Astrocyte (in vitro differentiated cells and primary cell): ENCODE measurements around the gene FBXO27. TPM values are rescaled to one million over a fixed set of nuclear protein-coding genes. Genes with fewer than 3 reads are reported as not detected.

Experiments used
- DNase-seq: peaks from one replicate; pipeline ENCODE4 v3.0.0-alpha.2; 2010; ENCODE audit warnings: low read depth
- FAIRE-seq: peaks from 2 replicates; lab custom pipeline; 2011; peaks lifted over from hg19 to GRCh38; lab: Jason Lieb, UNC
- H2AFZ ChIP-seq: 2 replicates; pipeline ENCODE4 v1.6.0; 2012; ENCODE audit warnings: low read depth, low read length, inconsistent platforms
- H3K27ac ChIP-seq: 2 replicates; pipeline ENCODE4 v1.5.1; 2011; ENCODE audit warnings: low read depth, low read length, inconsistent platforms
- H3K27me3 ChIP-seq: 2 replicates; pipeline ENCODE4 v1.6.0; 2011; ENCODE audit warnings: low read length, inconsistent platforms; ENCODE audit not compliant: insufficient read depth
- H3K36me3 ChIP-seq: 2 replicates; pipeline ENCODE4 v1.5.1; 2011; ENCODE audit warnings: low read length, inconsistent platforms; ENCODE audit not compliant: insufficient read depth
- H3K4me1 ChIP-seq: 2 replicates; pipeline ENCODE4 v1.5.1; 2011; ENCODE audit warnings: low read length, inconsistent platforms; ENCODE audit not compliant: insufficient read depth
- H3K4me2 ChIP-seq: 2 replicates; pipeline ENCODE4 v1.6.0; 2012; ENCODE audit warnings: low read length, inconsistent platforms
- H3K4me3 ChIP-seq: 2 replicates; pipeline ENCODE4 v1.5.1; 2011; ENCODE audit warnings: low read depth, mild to moderate bottlenecking, low read length, inconsistent platforms; ENCODE audit not compliant: insufficient read depth
- H3K79me2 ChIP-seq: 2 replicates; pipeline ENCODE4 v1.6.0; 2012; ENCODE audit warnings: mild to moderate bottlenecking, low read length, inconsistent platforms; ENCODE audit not compliant: insufficient read depth
- H3K9ac ChIP-seq: 2 replicates; pipeline ENCODE4 v1.6.0; 2012; ENCODE audit warnings: mild to moderate bottlenecking, low read length, inconsistent platforms
- H3K9me3 ChIP-seq: 2 replicates; pipeline ENCODE4 v1.5.1; 2012; ENCODE audit warnings: low read depth, mild to moderate bottlenecking, low read length, inconsistent platforms; ENCODE audit not compliant: insufficient read depth
- H4K20me1 ChIP-seq: 2 replicates; pipeline ENCODE4 v1.6.0; 2012; ENCODE audit warnings: low read length, inconsistent platforms; ENCODE audit not compliant: insufficient read depth
- H3K27ac Mint-ChIP-seq: one replicate; pipeline ENCODE4 v1.8.0; 2021; ENCODE audit warnings: mild to moderate bottlenecking, mixed read lengths; ENCODE audit not compliant: unreplicated experiment
- H3K27me3 Mint-ChIP-seq: one replicate; pipeline ENCODE4 v1.8.0; 2021; ENCODE audit warnings: low read depth, mixed read lengths; ENCODE audit not compliant: unreplicated experiment
- H3K36me3 Mint-ChIP-seq: one replicate; pipeline ENCODE4 v1.8.0; 2021; ENCODE audit warnings: low read depth, mixed read lengths; ENCODE audit not compliant: unreplicated experiment
- H3K4me1 Mint-ChIP-seq: one replicate; pipeline ENCODE4 v1.8.0; 2021; ENCODE audit warnings: low read depth, mixed read lengths; ENCODE audit not compliant: unreplicated experiment
- H3K4me3 Mint-ChIP-seq: one replicate; pipeline ENCODE4 v1.8.0; 2021; ENCODE audit warnings: mild to moderate bottlenecking, moderate library complexity, mixed read lengths; ENCODE audit not compliant: unreplicated experiment
- H3K9me3 Mint-ChIP-seq: one replicate; pipeline ENCODE4 v1.8.0; 2021; ENCODE audit warnings: mild to moderate bottlenecking, mixed read lengths; ENCODE audit not compliant: unreplicated experiment
- EZH2 ChIP-seq: IDR thresholded peaks from 2 replicates; pipeline ENCODE4 v1.6.1; 2012; ENCODE audit warnings: mild to moderate bottlenecking, low read length, inconsistent platforms; ENCODE audit not compliant: insufficient read depth
- total RNA-seq: library from RNA; stranded (reverse); gene quantifications from 2 replicates; pipeline ENCODE4 v1.2.1, GENCODE V29; 2021
- TF ChIP-seq, protein P1 (sequence below): IDR thresholded peaks from 2 replicates; pipeline ENCODE4 v1.5.1; 2011; ENCODE audit warnings: low read depth, mild to moderate bottlenecking, inconsistent platforms, low read length, moderate library complexity; ENCODE audit not compliant: insufficient read depth

The FBXO27 gene
- total RNA-seq, 1 donor from 2014 or later, result 7.1 TPM

GRCh38 chr19:39008137-39008536, 24.2 kb downstream of the FBXO27 start:
- no peak overlapping the region for H3K27ac ChIP-seq
- H3K4me2 ChIP-seq, result no peak overlapping the region
- no peaks in the 10 kb centered on the region for H3K36me3 ChIP-seq
- Mint-ChIP-seq H3K9me3 (peaks cover 4% of the 10 kb centered on the region), H3K4me1 (no peaks in the 10 kb centered on the region), H3K27ac (no peak overlapping the region), H3K27me3 (peaks cover 8% of the 10 kb centered on the region), H3K36me3 (no peaks in the 10 kb centered on the region), H3K4me3 (no peak overlapping the region)
- H3K79me2 ChIP-seq, result no peaks in the 10 kb centered on the region
- H3K27me3 ChIP-seq, result no peaks in the 10 kb centered on the region
- H3K4me1 ChIP-seq, result no peaks in the 10 kb centered on the region
- no peak overlapping the region for H2AFZ ChIP-seq
- FAIRE-seq (no peak), DNase-seq (no peak)
- no peaks in the 10 kb centered on the region for H4K20me1 ChIP-seq
- no peak overlapping the region for H3K9ac ChIP-seq
- no peak for TF ChIP-seq EZH2
- TF ChIP-seq, protein P1, sequence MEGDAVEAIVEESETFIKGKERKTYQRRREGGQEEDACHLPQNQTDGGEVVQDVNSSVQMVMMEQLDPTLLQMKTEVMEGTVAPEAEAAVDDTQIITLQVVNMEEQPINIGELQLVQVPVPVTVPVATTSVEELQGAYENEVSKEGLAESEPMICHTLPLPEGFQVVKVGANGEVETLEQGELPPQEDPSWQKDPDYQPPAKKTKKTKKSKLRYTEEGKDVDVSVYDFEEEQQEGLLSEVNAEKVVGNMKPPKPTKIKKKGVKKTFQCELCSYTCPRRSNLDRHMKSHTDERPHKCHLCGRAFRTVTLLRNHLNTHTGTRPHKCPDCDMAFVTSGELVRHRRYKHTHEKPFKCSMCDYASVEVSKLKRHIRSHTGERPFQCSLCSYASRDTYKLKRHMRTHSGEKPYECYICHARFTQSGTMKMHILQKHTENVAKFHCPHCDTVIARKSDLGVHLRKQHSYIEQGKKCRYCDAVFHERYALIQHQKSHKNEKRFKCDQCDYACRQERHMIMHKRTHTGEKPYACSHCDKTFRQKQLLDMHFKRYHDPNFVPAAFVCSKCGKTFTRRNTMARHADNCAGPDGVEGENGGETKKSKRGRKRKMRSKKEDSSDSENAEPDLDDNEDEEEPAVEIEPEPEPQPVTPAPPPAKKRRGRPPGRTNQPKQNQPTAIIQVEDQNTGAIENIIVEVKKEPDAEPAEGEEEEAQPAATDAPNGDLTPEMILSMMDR, result no peak
- H3K9me3 ChIP-seq, result no peaks in the 10 kb centered on the region
- no peak overlapping the region for H3K4me3 ChIP-seq

GRCh38 chr19:39007096-39007495, 25.3 kb downstream of the FBXO27 start:
- FAIRE-seq, result no peak
- no peak overlapping the region for H3K9ac ChIP-seq
- H3K9me3 Mint-ChIP-seq, result peaks cover 2% of the 10 kb centered on the region

DNA sequence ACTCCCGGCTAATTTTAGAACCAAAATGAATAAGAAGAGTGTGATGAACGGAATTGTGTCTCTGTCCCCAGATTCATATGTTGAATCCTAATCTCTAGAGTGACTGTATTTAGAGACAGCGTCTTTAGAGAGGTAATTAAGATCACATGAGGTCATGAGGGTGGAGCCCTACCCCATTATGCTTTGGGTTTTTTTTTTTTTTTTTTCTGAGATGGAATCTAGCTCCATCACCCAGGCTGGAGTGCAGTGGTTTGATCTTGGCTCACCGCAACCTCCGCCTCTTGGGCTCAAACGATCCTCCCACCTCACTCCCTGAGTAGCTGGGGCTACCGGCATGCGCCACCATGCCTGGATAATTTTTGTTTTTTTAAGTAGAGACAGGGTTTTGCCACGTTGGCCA, 27.9 kb downstream of the FBXO27 start:
- Histone ChIP-seq H3K27me3 (no peaks in the 10 kb centered on the region), H3K27ac (no peak overlapping the region), H2AFZ (no peak overlapping the region), H4K20me1 (no peaks in the 10 kb centered on the region), H3K9ac (no peak overlapping the region), H3K4me3 (no peak overlapping the region), H3K79me2 (no peaks in the 10 kb centered on the region), H3K9me3 (no peaks in the 10 kb centered on the region), H3K4me2 (no peak overlapping the region), H3K36me3 (no peaks in the 10 kb centered on the region), H3K4me1 (no peaks in the 10 kb centered on the region)
- FAIRE-seq, result no peak
- DNase-seq, result no peak
- no peak overlapping the region for H3K27ac Mint-ChIP-seq
- TF ChIP-seq, protein P1, result no peak
- no peak for TF ChIP-seq EZH2
- peaks cover under 1% of the 10 kb centered on the region for H3K9me3 Mint-ChIP-seq
- no peaks in the 10 kb centered on the region for H3K4me1 Mint-ChIP-seq
- no peaks in the 10 kb centered on the region for H3K36me3 Mint-ChIP-seq
- no peak overlapping the region for H3K4me3 Mint-ChIP-seq
- peaks cover 11% of the 10 kb centered on the region for H3K27me3 Mint-ChIP-seq

More at GRCh38 chr19:39007096-39007495, 25.3 kb downstream of the FBXO27 start:
- no peaks in the 10 kb centered on the region for H4K20me1 ChIP-seq
- peaks cover 11% of the 10 kb centered on the region for H3K27me3 Mint-ChIP-seq
- no peak overlapping the region for H3K4me3 ChIP-seq
- H3K4me1 ChIP-seq, result no peaks in the 10 kb centered on the region
- no peaks in the 10 kb centered on the region for H3K4me1 Mint-ChIP-seq
- H3K79me2 ChIP-seq, result no peaks in the 10 kb centered on the region
- no peak for TF ChIP-seq EZH2
- TF ChIP-seq, protein P1, result no peak
- H3K4me2 ChIP-seq, result no peak overlapping the region
- H3K27ac Mint-ChIP-seq, result no peak overlapping the region
- H3K36me3 Mint-ChIP-seq, result no peaks in the 10 kb centered on the region
- no peaks in the 10 kb centered on the region for H3K9me3 ChIP-seq
- no peak overlapping the region for H2AFZ ChIP-seq
- H3K4me3 Mint-ChIP-seq, result no peak overlapping the region
- H3K27me3 ChIP-seq, result no peaks in the 10 kb centered on the region
- H3K27ac ChIP-seq, result no peak overlapping the region
- DNase-seq, result no peak
- no peaks in the 10 kb centered on the region for H3K36me3 ChIP-seq
